PC-9 (cell line): ENCODE results near the gene NT5M. TPM values are rescaled to one million over a fixed set of nuclear protein-coding genes. Genes with fewer than 3 reads are reported as not detected.
"Not testable (repeated sequence)": the region's sequence is repeated elsewhere in the genome, so short reads cannot be mapped to it uniquely, and the experiment has no call there.

Experiments used
- Bru-seq: library from RNA; stranded (reverse); fragments of 400-500 nt; gene quantifications from one replicate; lab custom pipeline; 2021; lab: Mats Ljungman, UMichigan
- BruChase-seq, 2 experiments: library from RNA; stranded (reverse); fragments of 400-500 nt; gene quantifications; one replicate each; lab custom pipeline; 2021; lab: Mats Ljungman, UMichigan
- BruUV-seq: library from RNA; stranded (reverse); fragments of 400-500 nt; replicated peaks from 2 replicates; lab custom pipeline; 2021; lab: Mats Ljungman, UMichigan
- CTCF ChIA-PET: fragments of 300-600 bp; sonication (Branson Sonifier 250); formaldehyde crosslinking; loops from one replicate; lab custom pipeline; 2022; ENCODE audit warnings: antibody characterized with exemption; lab: Charles Lee
- POLR2A ChIA-PET: fragments of 300-600 bp; sonication (Branson Sonifier 250); formaldehyde crosslinking; loops from one replicate; lab custom pipeline; 2022; ENCODE audit warnings: antibody characterized with exemption; ENCODE audit not compliant: unreplicated experiment; lab: Charles Lee
- DNase-seq, 2 experiments: peaks; one replicate each; pipeline versions ENCODE4 v3.0.0 to v3.0.0-alpha.2; 2015 to 2022; ENCODE audit warnings: mixed read lengths in 1 of 2
- H2AFZ ChIP-seq: fragments of 200-600 bp; sonication (generic); 2 replicates; pipeline ENCODE4 v1.8.1; 2017; ENCODE audit warnings: antibody characterized with exemption
- H3F3A ChIP-seq: fragments of 200-600 bp; sonication (generic); 2 replicates; pipeline ENCODE4 v1.8.1; 2017; ENCODE audit warnings: antibody characterized with exemption, mild to moderate bottlenecking, low read depth; ENCODE audit not compliant: insufficient read depth
- H3K27ac ChIP-seq: fragments of 200-600 bp; sonication (generic); 2 replicates; pipeline ENCODE4 v1.6.1; 2016; ENCODE audit warnings: mixed run types
- H3K27me3 ChIP-seq: fragments of 200-600 bp; sonication (generic); 2 replicates; pipeline ENCODE4 v1.6.1; 2016; ENCODE audit warnings: low read depth, mixed run types; ENCODE audit not compliant: insufficient read depth
- H3K36me3 ChIP-seq: fragments of 200-600 bp; sonication (generic); 2 replicates; pipeline ENCODE4 v1.6.1; 2016; ENCODE audit warnings: low read depth, mixed run types
- H3K4me1 ChIP-seq: fragments of 200-600 bp; sonication (generic); replicated peaks from 2 replicates; pipeline ENCODE4 v1.6.1; 2016; ENCODE audit warnings: mixed run types; ENCODE audit not compliant: insufficient read depth
- H3K4me2 ChIP-seq: fragments of 200-600 bp; sonication (generic); 2 replicates; pipeline ENCODE4 v1.6.1; 2017; ENCODE audit warnings: mixed run types
- H3K4me3 ChIP-seq: fragments of 200-600 bp; sonication (generic); 2 replicates; pipeline ENCODE4 v1.6.1; 2016; ENCODE audit warnings: mixed run types
- H3K79me2 ChIP-seq: fragments of 200-600 bp; sonication (generic); 2 replicates; pipeline ENCODE4 v1.6.1; 2017; ENCODE audit warnings: low read depth, mixed run types
- H3K9me2 ChIP-seq: fragments of 200-600 bp; sonication (generic); 2 replicates; pipeline ENCODE4 v1.8.1; 2017; ENCODE audit warnings: mild to moderate bottlenecking; ENCODE audit not compliant: insufficient read depth
- H3K9me3 ChIP-seq: fragments of 200-600 bp; sonication (generic); 2 replicates; pipeline ENCODE4 v1.8.1; 2016; ENCODE audit warnings: low read depth; ENCODE audit not compliant: insufficient read depth
- H4K20me1 ChIP-seq: fragments of 200-600 bp; sonication (generic); 2 replicates; pipeline ENCODE4 v1.8.1; 2017; ENCODE audit not compliant: insufficient read depth
- EZH2 ChIP-seq: fragments of 200-600 bp; sonication (generic); IDR thresholded peaks from 2 replicates; pipeline ENCODE4 v1.8.0; 2017; ENCODE audit warnings: antibody characterized with exemption, low read depth
- intact Hi-C: fragments of 100-400 bp; cut with micrococcal nuclease; formaldehyde crosslinking; loops from one replicate; pipeline ENCODE4 v1.10.0; 2022; ENCODE audit not compliant: unreplicated experiment
- long read RNA-seq: library from polyadenylated mRNA; stranded (forward); transcript quantifications from one replicate; pipeline ENCODE4 v2.0.0, GENCODE V29; 2022
- total RNA-seq: library from RNA; stranded (reverse); gene quantifications from 2 replicates; pipeline ENCODE4 v1.2.3, GENCODE V29; 2021
- TF ChIP-seq, protein P1 (sequence below): fragments of 200-600 bp; sonication (generic); conservative IDR thresholded peaks from 2 replicates; pipeline ENCODE4 v1.6.1; 2017; ENCODE audit warnings: mixed run types, antibody characterized with exemption, mild to moderate bottlenecking, moderate library complexity

NT5M gene
- total RNA-seq (6.2 and 9.6 TPM in 2 replicates), Bru-seq, nascent RNA (percentile 42 among the genes with signal in this experiment), BruChase-seq, experiment 1, labeled RNA remaining after a 2-hour chase (percentile 49 among the genes with signal in this experiment), BruChase-seq, experiment 2, labeled RNA remaining after a 6-hour chase (percentile 38 among the genes with signal in this experiment)
- long read RNA-seq, transcript NT5M-207 (5 exons, 1,635 nt) = major isoform, 5 of 20 reads
- long read RNA-seq, partial matches to known transcripts = 1 of 20 reads
- long read RNA-seq, other reads (novel, unspliced or antisense) = 10 of 20 reads

DNA sequence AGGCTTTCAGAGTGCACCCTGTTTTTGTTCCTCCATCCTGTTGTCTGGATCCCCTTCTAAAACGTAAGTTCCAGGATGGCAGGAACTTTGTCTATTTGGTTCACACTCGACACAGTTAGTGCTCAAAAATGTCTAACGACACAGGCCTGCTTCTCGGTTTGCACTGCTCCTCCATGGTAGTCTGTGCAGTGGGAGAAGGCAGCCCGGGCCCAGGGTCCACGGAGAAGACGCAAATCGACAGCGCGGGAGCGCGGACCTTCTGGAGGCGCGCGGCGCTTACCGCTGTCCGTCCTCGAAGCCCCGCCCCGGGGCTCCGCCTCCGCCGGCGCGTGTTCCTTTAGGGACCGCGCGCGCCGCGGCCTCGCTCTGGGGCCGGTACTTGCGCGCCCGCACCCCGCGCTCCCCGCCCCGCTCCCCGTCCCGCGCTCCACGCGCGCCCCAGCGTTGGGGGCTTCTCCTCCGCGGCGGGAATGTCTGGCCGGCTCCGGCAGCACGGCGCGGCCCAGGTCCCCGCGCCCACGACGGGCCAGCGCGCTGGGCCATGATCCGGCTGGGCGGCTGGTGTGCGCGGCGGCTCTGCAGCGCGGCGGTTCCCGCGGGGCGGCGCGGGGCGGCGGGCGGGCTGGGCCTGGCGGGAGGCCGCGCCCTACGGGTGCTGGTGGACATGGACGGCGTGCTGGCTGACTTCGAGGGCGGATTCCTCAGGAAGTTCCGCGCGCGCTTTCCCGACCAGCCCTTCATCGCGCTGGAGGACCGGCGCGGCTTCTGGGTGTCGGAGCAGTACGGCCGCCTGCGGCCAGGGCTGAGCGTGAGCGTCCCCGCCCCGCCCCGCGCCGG lies at the start of gene NT5M:
TSS of gene NT5M (plus strand) at position 364 of the 837 bp plus-strand sequence. CDS start at position 542, 178 bp downstream.
- BruUV-seq = no TSS peak
- peaks cover 6% of the 10 kb centered on the region; the same call in 1 of the 2 replicates for H3K4me1 ChIP-seq

DNA sequence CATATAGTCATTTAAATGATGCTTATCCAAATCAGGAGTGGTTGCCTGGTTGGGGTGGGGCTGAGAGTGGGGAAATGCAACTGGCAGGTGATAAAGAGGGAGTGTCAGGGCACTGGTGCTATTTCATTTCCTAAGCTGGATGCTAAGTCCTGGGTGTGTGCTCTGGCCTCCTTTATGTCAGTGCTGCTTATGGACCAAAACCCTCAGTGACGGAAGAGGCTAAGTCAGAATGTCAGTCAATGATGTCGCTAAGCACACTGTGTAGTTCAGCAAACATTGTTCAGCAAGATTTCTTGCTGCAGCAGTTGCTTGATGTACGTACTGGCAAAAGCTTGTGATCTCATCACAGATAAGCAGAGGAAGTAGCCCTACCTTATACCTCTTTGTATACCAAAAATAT lies 49.8 kb upstream of the NT5M start:
- H3F3A ChIP-seq = peaks cover 16% of the 10 kb centered on the region
- DNase-seq = no peak
- TF ChIP-seq, protein P1, sequence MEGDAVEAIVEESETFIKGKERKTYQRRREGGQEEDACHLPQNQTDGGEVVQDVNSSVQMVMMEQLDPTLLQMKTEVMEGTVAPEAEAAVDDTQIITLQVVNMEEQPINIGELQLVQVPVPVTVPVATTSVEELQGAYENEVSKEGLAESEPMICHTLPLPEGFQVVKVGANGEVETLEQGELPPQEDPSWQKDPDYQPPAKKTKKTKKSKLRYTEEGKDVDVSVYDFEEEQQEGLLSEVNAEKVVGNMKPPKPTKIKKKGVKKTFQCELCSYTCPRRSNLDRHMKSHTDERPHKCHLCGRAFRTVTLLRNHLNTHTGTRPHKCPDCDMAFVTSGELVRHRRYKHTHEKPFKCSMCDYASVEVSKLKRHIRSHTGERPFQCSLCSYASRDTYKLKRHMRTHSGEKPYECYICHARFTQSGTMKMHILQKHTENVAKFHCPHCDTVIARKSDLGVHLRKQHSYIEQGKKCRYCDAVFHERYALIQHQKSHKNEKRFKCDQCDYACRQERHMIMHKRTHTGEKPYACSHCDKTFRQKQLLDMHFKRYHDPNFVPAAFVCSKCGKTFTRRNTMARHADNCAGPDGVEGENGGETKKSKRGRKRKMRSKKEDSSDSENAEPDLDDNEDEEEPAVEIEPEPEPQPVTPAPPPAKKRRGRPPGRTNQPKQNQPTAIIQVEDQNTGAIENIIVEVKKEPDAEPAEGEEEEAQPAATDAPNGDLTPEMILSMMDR = no peak
- TF ChIP-seq EZH2 = no peak
- no peak overlapping the region for H3K27ac ChIP-seq
- H3K4me3 ChIP-seq = no peak overlapping the region
- H3K4me1 ChIP-seq = no peaks in the 10 kb centered on the region
- no peaks in the 10 kb centered on the region for H3K27me3 ChIP-seq
- POLR2A ChIA-PET = no interaction called here
- H3K79me2 ChIP-seq = no peaks in the 10 kb centered on the region
- no peaks in the 10 kb centered on the region for H3K9me3 ChIP-seq
- H4K20me1 ChIP-seq = peaks cover 10% of the 10 kb centered on the region; the same call in 1 of the 2 replicates
- no peaks in the 10 kb centered on the region for H3K9me2 ChIP-seq
- peaks cover 39% of the 10 kb centered on the region for H3K36me3 ChIP-seq
- no peak overlapping the region for H2AFZ ChIP-seq
- intact Hi-C loops = no loop called here
- CTCF ChIA-PET = interaction anchor here (0.6 kb wide), 2 partner anchors 14 to 565 kb away, joined by 3 to 11 read pairs; no protein-coding TSS in a partner anchor
- H3K4me2 ChIP-seq = no peak overlapping the region
- BruUV-seq = no TSS peak

More for the DNA sequence above, at the start of gene NT5M:
- no peaks in the 10 kb centered on the region for H4K20me1 ChIP-seq
- H3K79me2 ChIP-seq = no peaks in the 10 kb centered on the region
- TF ChIP-seq, protein P1 = no peak
- no peak for TF ChIP-seq EZH2
- ChIA-PET POLR2A (no interaction called here), CTCF (no interaction called here)
- DNase-seq = peak; percentile 53 to 67
- H3K9me3 ChIP-seq = no peaks in the 10 kb centered on the region
- no peaks in the 10 kb centered on the region for H3K9me2 ChIP-seq
- peak within 1 kb of the TSS; percentile 79 for H3K4me3 ChIP-seq
- intact Hi-C loops = loop anchor here (1.0 to 5.0 kb wide), 2 partner anchors 23 to 49 kb away; no protein-coding TSS in a partner anchor
- H3F3A ChIP-seq = peaks cover 13% of the 10 kb centered on the region; the same call in 1 of the 2 replicates
- H3K4me2 ChIP-seq = peak within 1 kb of the TSS; percentile 83
- no peak within 1 kb of the TSS for H3K27ac ChIP-seq
- H3K36me3 ChIP-seq = no peaks in the 10 kb centered on the region
- no peaks in the 10 kb centered on the region for H3K27me3 ChIP-seq
- peak within 1 kb of the TSS; percentile 80 for H2AFZ ChIP-seq

DNA sequence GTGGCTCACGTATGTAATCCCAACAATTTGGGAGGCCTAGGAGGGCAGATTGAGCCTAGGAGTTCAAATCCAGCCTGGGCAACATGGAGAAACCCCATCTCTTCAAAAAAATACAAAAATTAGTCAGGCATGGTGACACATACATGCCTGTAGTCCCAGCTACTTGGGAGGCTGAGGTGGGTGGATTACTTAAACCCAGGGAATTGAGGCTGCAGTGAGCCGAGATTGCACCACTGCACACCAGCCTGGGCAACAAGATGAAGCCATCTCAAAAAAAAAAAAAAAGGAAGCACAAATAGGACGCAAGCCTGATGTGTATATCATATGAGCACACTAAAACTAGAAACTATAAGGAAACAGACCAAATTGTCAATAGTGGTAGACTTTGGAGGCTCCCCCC lies 49.1 kb upstream of the NT5M start:
- POLR2A ChIA-PET = no interaction called here
- intact Hi-C loops = no loop called here
- H3K27ac ChIP-seq = no peak overlapping the region
- TF ChIP-seq EZH2 = no peak
- TF ChIP-seq, protein P1 = no peak
- no TSS peak for BruUV-seq
- peaks cover 10% of the 10 kb centered on the region; the same call in 1 of the 2 replicates for H4K20me1 ChIP-seq
- H3K79me2 ChIP-seq = no peaks in the 10 kb centered on the region
- H3K4me2 ChIP-seq = no peak overlapping the region
- CTCF ChIA-PET = interaction anchor here (0.6 kb wide), 1 partner anchor 566 kb away, joined by 11 read pairs; no protein-coding TSS in a partner anchor
- no peak overlapping the region for H3K4me3 ChIP-seq
- no peaks in the 10 kb centered on the region for H3K9me3 ChIP-seq
- no peaks in the 10 kb centered on the region for H3K27me3 ChIP-seq
- no peak for DNase-seq
- peaks cover 45% of the 10 kb centered on the region for H3K36me3 ChIP-seq
- H2AFZ ChIP-seq = no peak overlapping the region
- H3F3A ChIP-seq = peaks cover 19% of the 10 kb centered on the region
- H3K9me2 ChIP-seq = no peaks in the 10 kb centered on the region
- no peaks in the 10 kb centered on the region for H3K4me1 ChIP-seq

DNA sequence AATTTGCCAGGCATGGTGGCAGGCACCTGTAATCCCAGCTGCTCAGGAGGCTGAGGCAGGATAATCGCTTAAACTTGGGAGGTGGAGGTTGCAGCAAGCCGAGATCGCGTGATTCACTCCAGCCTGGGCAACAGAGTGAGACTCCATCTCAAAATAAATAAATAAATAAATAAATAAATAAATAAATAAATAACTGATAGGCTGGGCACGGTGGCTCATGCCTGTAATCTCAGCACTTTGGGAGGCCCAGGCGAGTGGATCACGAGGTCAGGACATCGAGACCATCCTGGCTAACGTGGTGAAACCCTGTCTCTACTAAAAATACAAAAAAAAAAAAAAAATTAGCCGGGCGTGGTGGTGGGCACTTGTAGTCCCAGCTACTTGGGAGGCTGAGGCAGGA lies 47.5 kb upstream of the NT5M start:
- intact Hi-C loops, H3K9me3 ChIP-seq, H3K27ac ChIP-seq, H3K4me1 ChIP-seq, CTCF ChIA-PET, H3K9me2 ChIP-seq, H3K27me3 ChIP-seq, H3K4me3 ChIP-seq, DNase-seq, BruUV-seq, H3K4me2 ChIP-seq, H3K79me2 ChIP-seq, H2AFZ ChIP-seq, H4K20me1 ChIP-seq, POLR2A ChIA-PET: not testable (repeated sequence)
- peaks cover 24% of the 10 kb centered on the region for H3F3A ChIP-seq
- peaks cover 55% of the 10 kb centered on the region for H3K36me3 ChIP-seq
